SU-DHL-6 (cell line): ENCODE measurements around the gene FOXI3.

ENCODE experiments used
- H2AFZ ChIP-seq: fragments of 200-600 bp; sonication (generic); 2 replicates; pipeline ENCODE4 v1.6.1; 2014; ENCODE audit warnings: low read depth, mild to moderate bottlenecking, moderate library complexity, mixed read lengths, antibody characterized with exemption, low read length; ENCODE audit not compliant: severe bottlenecking
- H3F3A ChIP-seq: fragments of 200-600 bp; shearing (Covaris generic); 2 replicates; pipeline ENCODE4 v1.6.0; 2016; ENCODE audit warnings: antibody characterized with exemption, mild to moderate bottlenecking; ENCODE audit not compliant: insufficient read depth
- H3K27ac ChIP-seq: fragments of 200-600 bp; sonication (generic); 2 replicates; pipeline ENCODE4 v1.5.1; 2016; ENCODE audit warnings: low read depth, mild to moderate bottlenecking, low read length, moderate library complexity, mixed read lengths
- H3K27me3 ChIP-seq: fragments of 200-600 bp; sonication (generic), shearing (Covaris generic); 2 replicates; pipeline ENCODE4 v1.6.0; 2014; ENCODE audit warnings: mild to moderate bottlenecking, low read length
- H3K36me3 ChIP-seq: fragments of 200-600 bp; sonication (generic); 2 replicates; pipeline ENCODE4 v1.6.1; 2014; ENCODE audit warnings: mild to moderate bottlenecking, low read length, mixed read lengths
- H3K4me2 ChIP-seq: fragments of 300-600, 200-600 bp; shearing (Covaris generic), sonication (generic); 2 replicates; pipeline ENCODE4 v1.6.0; 2014; ENCODE audit warnings: low read length, low read depth, mild to moderate bottlenecking; ENCODE audit not compliant: poor library complexity, severe bottlenecking
- H3K4me3 ChIP-seq: fragments of 200-600 bp; sonication (generic); 2 replicates; pipeline ENCODE4 v1.5.1; 2014; ENCODE audit warnings: antibody characterized with exemption, low read length, mild to moderate bottlenecking, mixed read lengths; ENCODE audit not compliant: insufficient read depth, poor library complexity, severe bottlenecking
- H3K79me2 ChIP-seq: fragments of 200-600 bp; sonication (generic); 2 replicates; pipeline ENCODE4 v1.6.1; 2014; ENCODE audit warnings: mild to moderate bottlenecking, low read length, moderate library complexity; ENCODE audit not compliant: insufficient read depth
- H3K9ac ChIP-seq: fragments of 200-600 bp; sonication (generic); 2 replicates; pipeline ENCODE4 v1.7.0; 2014; ENCODE audit warnings: mild to moderate bottlenecking, low read length
- H3K9me2 ChIP-seq: fragments of 200-600 bp; sonication (generic); replicated peaks from 2 replicates; pipeline ENCODE4 v1.6.1; 2014; ENCODE audit warnings: low read length; ENCODE audit not compliant: insufficient read depth
- H3K9me3 ChIP-seq: fragments of 200-600 bp; sonication (generic); 2 replicates; pipeline ENCODE4 v1.6.1; 2014; ENCODE audit warnings: low read length, mixed read lengths; ENCODE audit not compliant: insufficient read depth
- H4K20me1 ChIP-seq: fragments of 200-600 bp; sonication (generic); 2 replicates; pipeline ENCODE4 v1.6.1; 2014; ENCODE audit warnings: low read depth, mild to moderate bottlenecking, antibody characterized with exemption, low read length, moderate library complexity, mixed read lengths
- EZH2phosphoT487 ChIP-seq: fragments of 200-600 bp; sonication (generic), shearing (Covaris generic); conservative IDR thresholded peaks from 2 replicates; pipeline ENCODE4 v1.6.1; 2018; ENCODE audit warnings: mild to moderate bottlenecking, antibody characterized with exemption, low read length, moderate library complexity, mixed read lengths
- TF ChIP-seq, protein P1 (sequence below): fragments of 200-600 bp; sonication (generic); IDR thresholded peaks from one replicate; pipeline ENCODE4 v1.5.1; 2017; ENCODE audit warnings: antibody characterized with exemption, mild to moderate bottlenecking, low read length, moderate library complexity; ENCODE audit not compliant: insufficient read depth, poor library complexity, severe bottlenecking

FOXI3 gene

DNA sequence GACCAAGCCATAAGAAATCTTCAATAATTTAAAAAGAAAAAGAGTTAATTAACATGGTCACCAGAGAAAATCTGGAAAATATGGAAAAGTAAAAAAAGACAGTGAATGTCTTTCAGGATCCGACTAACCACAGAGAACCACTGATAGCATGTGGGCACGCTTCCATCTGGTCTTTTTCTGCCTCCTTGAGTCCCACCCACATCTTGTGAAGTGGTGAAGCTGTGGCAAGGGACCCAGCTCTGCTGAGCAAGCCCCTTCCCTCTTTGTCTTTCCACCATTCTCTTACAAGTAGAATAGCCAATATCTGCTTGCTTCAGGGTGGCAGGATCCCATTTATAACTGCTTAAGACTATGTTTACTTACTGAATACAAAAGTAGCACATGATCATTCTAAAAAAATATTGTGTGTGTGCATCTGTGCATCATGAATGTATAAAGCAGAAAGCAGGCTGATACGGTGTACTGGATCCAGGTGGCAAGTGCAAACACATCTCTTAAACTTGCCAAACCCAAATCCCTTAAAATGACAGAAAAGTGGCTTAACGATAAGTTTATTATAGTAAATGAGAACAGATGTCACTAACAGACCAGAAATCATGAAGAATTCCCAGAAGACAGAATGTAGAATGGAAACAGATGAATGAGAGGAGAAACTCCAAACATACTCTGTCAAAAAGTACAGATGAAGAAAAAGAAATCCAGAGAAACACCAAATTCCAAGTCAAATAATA is 52.3 kb downstream of the FOXI3 start:
- Histone ChIP-seq H3K4me2 (no peak overlapping the region), H3K9me3 (no peaks in the 10 kb centered on the region), H3K9ac (no peak overlapping the region), H3K27me3 (no peaks in the 10 kb centered on the region), H3K4me3 (no peak overlapping the region), H3K79me2 (no peaks in the 10 kb centered on the region), H4K20me1 (no peaks in the 10 kb centered on the region), H3K27ac (no peak overlapping the region), H3F3A (no peaks in the 10 kb centered on the region), H3K36me3 (no peaks in the 10 kb centered on the region), H3K9me2 (no peaks in the 10 kb centered on the region), H2AFZ (no peak overlapping the region)
- TF ChIP-seq, protein P1, sequence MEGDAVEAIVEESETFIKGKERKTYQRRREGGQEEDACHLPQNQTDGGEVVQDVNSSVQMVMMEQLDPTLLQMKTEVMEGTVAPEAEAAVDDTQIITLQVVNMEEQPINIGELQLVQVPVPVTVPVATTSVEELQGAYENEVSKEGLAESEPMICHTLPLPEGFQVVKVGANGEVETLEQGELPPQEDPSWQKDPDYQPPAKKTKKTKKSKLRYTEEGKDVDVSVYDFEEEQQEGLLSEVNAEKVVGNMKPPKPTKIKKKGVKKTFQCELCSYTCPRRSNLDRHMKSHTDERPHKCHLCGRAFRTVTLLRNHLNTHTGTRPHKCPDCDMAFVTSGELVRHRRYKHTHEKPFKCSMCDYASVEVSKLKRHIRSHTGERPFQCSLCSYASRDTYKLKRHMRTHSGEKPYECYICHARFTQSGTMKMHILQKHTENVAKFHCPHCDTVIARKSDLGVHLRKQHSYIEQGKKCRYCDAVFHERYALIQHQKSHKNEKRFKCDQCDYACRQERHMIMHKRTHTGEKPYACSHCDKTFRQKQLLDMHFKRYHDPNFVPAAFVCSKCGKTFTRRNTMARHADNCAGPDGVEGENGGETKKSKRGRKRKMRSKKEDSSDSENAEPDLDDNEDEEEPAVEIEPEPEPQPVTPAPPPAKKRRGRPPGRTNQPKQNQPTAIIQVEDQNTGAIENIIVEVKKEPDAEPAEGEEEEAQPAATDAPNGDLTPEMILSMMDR = no peak
- TF ChIP-seq EZH2phosphoT487 = no peak

DNA sequence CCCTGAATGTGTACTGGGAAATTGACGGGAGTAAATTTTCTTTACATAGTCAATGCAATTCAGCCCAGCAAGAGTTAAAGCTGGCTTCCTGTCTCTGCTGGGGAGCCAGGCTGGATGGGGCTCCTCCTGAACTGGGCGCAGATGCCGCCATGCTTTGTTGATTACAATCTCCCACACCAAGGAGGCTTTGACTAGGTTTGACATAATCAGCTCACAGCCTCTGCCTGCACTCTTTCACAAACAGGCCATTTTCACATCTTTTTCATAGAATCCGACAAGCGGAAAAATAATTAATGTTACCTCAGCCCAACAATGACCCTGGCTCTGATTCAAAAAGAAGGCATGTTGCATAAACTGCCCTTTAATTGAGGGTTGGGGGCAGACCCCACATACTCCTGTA is 54.3 kb downstream of the FOXI3 start:
- no peak overlapping the region for H3K4me3 ChIP-seq
- no peak overlapping the region for H3K4me2 ChIP-seq

More for the DNA sequence above, 54.3 kb downstream of the FOXI3 start:
- TF ChIP-seq, protein P1 = no peak
- no peak for TF ChIP-seq EZH2phosphoT487
- H3K27ac ChIP-seq = no peak overlapping the region
- H3K79me2 ChIP-seq = no peaks in the 10 kb centered on the region
- H3K9ac ChIP-seq = no peak overlapping the region
- H4K20me1 ChIP-seq = no peaks in the 10 kb centered on the region
- no peaks in the 10 kb centered on the region for H3K27me3 ChIP-seq
- no peaks in the 10 kb centered on the region for H3K9me2 ChIP-seq
- no peaks in the 10 kb centered on the region for H3K36me3 ChIP-seq
- H3K9me3 ChIP-seq = no peaks in the 10 kb centered on the region
- no peaks in the 10 kb centered on the region for H3F3A ChIP-seq
- H2AFZ ChIP-seq = no peak overlapping the region
